ENCODE measurements around the gene FALEC.

Gene FALEC

GRCh38 chr1:150552128-150552910 is 36.8 kb downstream of the FALEC start:
- H3K4me3 ChIP-seq (ENCODE audit: low read length), result no peak overlapping the region
- no peak overlapping the region for H2AFZ ChIP-seq (ENCODE audit: low read depth, low read length)
- H3K36me3 ChIP-seq (ENCODE audit: insufficient read depth, low read length), result peaks cover 3% of the 10 kb centered on the region
- H3K4me1 ChIP-seq (ENCODE audit: insufficient read depth, low read length), result peaks cover 7% of the 10 kb centered on the region
- H3K27me3 ChIP-seq (ENCODE audit: insufficient read depth, low read length), result no peaks in the 10 kb centered on the region
- no peaks in the 10 kb centered on the region for H3K9me3 ChIP-seq (ENCODE audit: low read length)

GRCh38 chr1:150552911-150553289 is 37.3 kb downstream of the FALEC start:
- Histone ChIP-seq H3K36me3 (ENCODE audit: insufficient read depth, low read length) (peaks cover 3% of the 10 kb centered on the region), H3K4me1 (ENCODE audit: insufficient read depth, low read length) (peaks cover 7% of the 10 kb centered on the region), H2AFZ (ENCODE audit: low read depth, low read length) (no peak overlapping the region), H3K27me3 (ENCODE audit: insufficient read depth, low read length) (no peaks in the 10 kb centered on the region), H3K4me3 (ENCODE audit: low read length) (no peak overlapping the region), H3K9me3 (ENCODE audit: low read length) (no peaks in the 10 kb centered on the region)

- Histone ChIP-seq H2AFZ (ENCODE audit: low read depth, low read length) (no peak overlapping the region), H3K9me3 (ENCODE audit: low read length) (no peaks in the 10 kb centered on the region), H3K4me3 (ENCODE audit: low read length) (no peak overlapping the region), H3K27me3 (ENCODE audit: insufficient read depth, low read length) (no peaks in the 10 kb centered on the region), H3K36me3 (ENCODE audit: insufficient read depth, low read length) (peaks cover 3% of the 10 kb centered on the region), H3K4me1 (ENCODE audit: insufficient read depth, low read length) (peaks cover 5% of the 10 kb centered on the region)
Measured at GRCh38 chr1:150553392-150554085, 38.0 kb downstream of the FALEC start.

GRCh38 chr1:150554086-150554452 is 38.5 kb downstream of the FALEC start:
- Histone ChIP-seq H3K36me3 (ENCODE audit: insufficient read depth, low read length) (peaks cover 3% of the 10 kb centered on the region), H3K27me3 (ENCODE audit: insufficient read depth, low read length) (no peaks in the 10 kb centered on the region), H3K4me3 (ENCODE audit: low read length) (no peak overlapping the region), H3K9me3 (ENCODE audit: low read length) (no peaks in the 10 kb centered on the region), H2AFZ (ENCODE audit: low read depth, low read length) (no peak overlapping the region), H3K4me1 (ENCODE audit: insufficient read depth, low read length) (peaks cover 3% of the 10 kb centered on the region)

- no peaks in the 10 kb centered on the region for H3K9me3 ChIP-seq (ENCODE audit: low read length)
- no peak overlapping the region for H2AFZ ChIP-seq (ENCODE audit: low read depth, low read length)
- no peaks in the 10 kb centered on the region for H3K27me3 ChIP-seq (ENCODE audit: insufficient read depth, low read length)
- peaks cover 3% of the 10 kb centered on the region for H3K36me3 ChIP-seq (ENCODE audit: insufficient read depth, low read length)
- H3K4me3 ChIP-seq (ENCODE audit: low read length), result no peak overlapping the region
- peaks cover 8% of the 10 kb centered on the region for H3K4me1 ChIP-seq (ENCODE audit: insufficient read depth, low read length)
Measured at GRCh38 chr1:150555198-150555970, 39.8 kb downstream of the FALEC start.

GRCh38 chr1:150555971-150556865 is 40.7 kb downstream of the FALEC start:
- Histone ChIP-seq H2AFZ (ENCODE audit: low read depth, low read length) (no peak overlapping the region), H3K36me3 (ENCODE audit: insufficient read depth, low read length) (peaks cover 3% of the 10 kb centered on the region), H3K27me3 (ENCODE audit: insufficient read depth, low read length) (no peaks in the 10 kb centered on the region), H3K4me3 (ENCODE audit: low read length) (no peak overlapping the region), H3K4me1 (ENCODE audit: insufficient read depth, low read length) (peaks cover 12% of the 10 kb centered on the region), H3K9me3 (ENCODE audit: low read length) (no peaks in the 10 kb centered on the region)

- Histone ChIP-seq H3K4me1 (ENCODE audit: insufficient read depth, low read length) (peaks cover 12% of the 10 kb centered on the region), H2AFZ (ENCODE audit: low read depth, low read length) (no peak overlapping the region), H3K36me3 (ENCODE audit: insufficient read depth, low read length) (peaks cover 3% of the 10 kb centered on the region), H3K27me3 (ENCODE audit: insufficient read depth, low read length) (no peaks in the 10 kb centered on the region), H3K4me3 (ENCODE audit: low read length) (no peak overlapping the region), H3K9me3 (ENCODE audit: low read length) (no peaks in the 10 kb centered on the region)
Measured at GRCh38 chr1:150557065-150557600, 41.6 kb downstream of the FALEC start.

GRCh38 chr1:150557813-150558212 is 42.3 kb downstream of the FALEC start:
- Histone ChIP-seq H2AFZ (ENCODE audit: low read depth, low read length) (no peak overlapping the region), H3K4me1 (ENCODE audit: insufficient read depth, low read length) (peaks cover 19% of the 10 kb centered on the region), H3K36me3 (ENCODE audit: insufficient read depth, low read length) (peaks cover 3% of the 10 kb centered on the region), H3K9me3 (ENCODE audit: low read length) (no peaks in the 10 kb centered on the region), H3K27me3 (ENCODE audit: insufficient read depth, low read length) (no peaks in the 10 kb centered on the region), H3K4me3 (ENCODE audit: low read length) (no peak overlapping the region)

GRCh38 chr1:150558303-150558704 is 42.8 kb downstream of the FALEC start:
- Histone ChIP-seq H3K9me3 (ENCODE audit: low read length) (no peaks in the 10 kb centered on the region), H3K36me3 (ENCODE audit: insufficient read depth, low read length) (peaks cover 3% of the 10 kb centered on the region), H3K4me3 (ENCODE audit: low read length) (no peak overlapping the region), H3K4me1 (ENCODE audit: insufficient read depth, low read length) (peaks cover 24% of the 10 kb centered on the region), H2AFZ (ENCODE audit: low read depth, low read length) (no peak overlapping the region), H3K27me3 (ENCODE audit: insufficient read depth, low read length) (no peaks in the 10 kb centered on the region)

- Histone ChIP-seq H3K4me1 (ENCODE audit: insufficient read depth, low read length) (peaks cover 31% of the 10 kb centered on the region), H3K27me3 (ENCODE audit: insufficient read depth, low read length) (no peaks in the 10 kb centered on the region), H2AFZ (ENCODE audit: low read depth, low read length) (no peak overlapping the region), H3K36me3 (ENCODE audit: insufficient read depth, low read length) (peaks cover 3% of the 10 kb centered on the region), H3K9me3 (ENCODE audit: low read length) (no peaks in the 10 kb centered on the region), H3K4me3 (ENCODE audit: low read length) (no peak overlapping the region)
Measured at GRCh38 chr1:150558761-150559655, 43.5 kb downstream of the FALEC start.

- no peak overlapping the region for H3K4me3 ChIP-seq (ENCODE audit: low read length)
- H3K36me3 ChIP-seq (ENCODE audit: insufficient read depth, low read length), result peaks cover 3% of the 10 kb centered on the region
- H2AFZ ChIP-seq (ENCODE audit: low read depth, low read length), result no peak overlapping the region
- no peaks in the 10 kb centered on the region for H3K9me3 ChIP-seq (ENCODE audit: low read length)
- no peaks in the 10 kb centered on the region for H3K27me3 ChIP-seq (ENCODE audit: insufficient read depth, low read length)
- H3K4me1 ChIP-seq (ENCODE audit: insufficient read depth, low read length), result peaks cover 32% of the 10 kb centered on the region
Measured at GRCh38 chr1:150559656-150560010, 44.1 kb downstream of the FALEC start.

Measured in neuron (in vitro differentiated cells).